Measurements from ENCODE around the gene SIGLECL1.

Gene SIGLECL1

GRCh38 chr19:51294977-51295375, 44.1 kb downstream of the SIGLECL1 start:
- DNase-seq (ENCODE audit: insufficient read length, low spot score): no peak
- no peak for FAIRE-seq

- no peak for DNase-seq (ENCODE audit: insufficient read length, low spot score)
- FAIRE-seq: no peak
These were observed 44.7 kb downstream of the SIGLECL1 start for GRCh38 chr19:51295382-51296126.

GRCh38 chr19:51296336-51297093, 45.6 kb downstream of the SIGLECL1 start:
- no peak for DNase-seq (ENCODE audit: insufficient read length, low spot score)
- FAIRE-seq: no peak

GRCh38 chr19:51297406-51297805, 46.5 kb downstream of the SIGLECL1 start:
- DNase-seq (ENCODE audit: insufficient read length, low spot score) (no peak), FAIRE-seq (no peak)

GRCh38 chr19:51301266-51301665, 50.4 kb downstream of the SIGLECL1 start:
- FAIRE-seq: no peak
- no peak for DNase-seq (ENCODE audit: insufficient read length, low spot score)

- DNase-seq (ENCODE audit: insufficient read length, low spot score) (no peak), FAIRE-seq (no peak)
These were observed 54.6 kb downstream of the SIGLECL1 start for GRCh38 chr19:51305479-51305878.

- no peak for FAIRE-seq
- no peak for DNase-seq (ENCODE audit: insufficient read length, low spot score)
These were observed 60.7 kb downstream of the SIGLECL1 start, which contains the start of gene IGLON5 for GRCh38 chr19:51311351-51312257. Gene IGLON5, plus strand, starts transcription at chr19:51311644. Its CDS starts 204 bp downstream, at chr19:51311848.

- DNase-seq (ENCODE audit: insufficient read length, low spot score) (no peak), FAIRE-seq (no peak)
These were observed 65.8 kb downstream of the SIGLECL1 start for GRCh38 chr19:51316688-51317087.

GRCh38 chr19:51317376-51317775, 66.5 kb downstream of the SIGLECL1 start:
- no peak for FAIRE-seq
- no peak for DNase-seq (ENCODE audit: insufficient read length, low spot score)

GRCh38 chr19:51317968-51318367, 67.1 kb downstream of the SIGLECL1 start:
- DNase-seq (ENCODE audit: insufficient read length, low spot score) (no peak), FAIRE-seq (no peak)

Data from GM19239 (cell line).